Measurements from ENCODE around the gene STIM2.
"Not testable (repeated sequence)": the region's sequence is repeated elsewhere in the genome, so short reads cannot be mapped to it uniquely, and the experiment has no call there.

Gene STIM2

DNA sequence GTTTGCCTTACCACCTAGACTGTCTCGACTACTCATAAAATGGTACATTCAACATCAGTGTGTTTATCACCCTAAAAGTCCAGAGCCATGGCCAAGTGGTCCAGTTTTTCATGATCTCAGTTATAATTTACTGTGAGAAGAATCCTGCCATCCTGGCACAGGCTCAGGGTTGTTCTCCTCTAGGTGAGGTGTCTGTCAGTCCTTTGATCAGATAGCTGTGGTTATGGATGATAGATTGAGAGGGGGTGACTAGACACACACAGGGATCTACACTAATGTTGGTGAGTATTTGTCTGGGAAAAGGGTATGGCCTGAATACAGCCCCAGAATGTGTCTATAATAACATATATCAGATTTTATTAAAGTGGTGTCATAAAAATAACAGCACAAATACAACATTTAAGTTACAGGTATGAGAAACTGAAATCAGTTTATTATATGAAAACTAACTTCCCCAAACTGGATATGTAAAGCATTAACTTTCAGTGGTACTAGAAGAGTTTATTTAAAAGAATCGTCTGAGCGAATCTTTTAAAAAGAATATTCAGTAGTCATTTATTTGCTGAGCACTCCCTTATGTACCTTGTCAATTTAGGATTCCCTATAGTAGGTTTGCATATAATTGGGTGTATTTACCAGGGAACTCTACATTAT, 93.3 kb downstream of the STIM2 start:
- ATAC-seq = no peak
- DNase-seq = no peak

DNA sequence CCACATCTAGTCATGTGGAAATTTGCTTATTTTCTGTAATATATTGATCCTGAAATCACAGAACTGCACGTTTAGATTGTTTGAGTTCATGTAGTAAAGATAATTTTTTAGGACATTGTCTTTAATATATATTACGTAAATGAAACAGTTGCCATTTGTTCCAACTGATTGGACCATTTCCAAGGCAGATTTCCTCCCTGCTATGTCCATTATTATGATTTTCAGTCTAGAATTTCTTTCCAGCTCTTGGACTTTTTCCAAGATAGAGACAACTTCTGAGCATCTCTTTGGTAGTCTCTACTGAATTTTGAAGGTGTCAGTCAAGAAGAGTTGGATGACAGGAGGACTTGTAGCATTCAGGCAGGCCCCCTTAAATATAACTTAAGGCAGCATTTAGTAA, 94.6 kb downstream of the STIM2 start:
- no peak for ATAC-seq
- no peak for DNase-seq

DNA sequence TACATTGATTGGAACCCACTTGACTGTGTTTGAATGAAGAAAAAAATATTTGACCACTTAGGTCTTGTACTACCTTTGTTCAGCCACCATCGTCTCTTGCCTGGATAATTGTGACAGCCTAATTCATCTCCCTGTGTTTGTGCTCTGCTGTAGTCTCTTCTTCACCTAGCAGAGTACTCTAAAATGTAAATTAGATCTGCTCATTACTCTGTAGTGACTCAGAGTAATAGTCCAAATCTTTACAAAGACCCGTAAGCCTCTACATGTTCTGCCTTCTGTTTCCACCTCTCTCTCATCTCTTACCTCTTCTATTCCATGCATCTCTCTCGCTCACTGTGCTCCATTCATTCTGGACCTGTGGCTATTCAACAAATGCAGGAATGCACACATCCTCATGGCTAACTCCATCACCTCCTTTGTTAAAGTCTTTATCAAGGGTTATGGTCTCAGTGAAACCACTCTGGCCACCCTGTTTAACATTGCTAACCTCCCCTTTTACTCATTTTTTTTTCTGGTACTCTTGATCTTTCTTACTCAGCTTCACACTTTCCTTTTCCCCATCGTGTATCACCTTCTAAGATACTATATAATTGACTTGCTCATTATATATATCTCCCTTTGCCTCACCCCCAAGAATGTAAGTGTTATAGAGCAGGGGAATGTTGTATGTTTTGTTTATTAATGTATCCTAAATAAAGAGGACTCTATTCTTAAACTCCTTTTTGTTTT, 98.4 kb downstream of the STIM2 start:
- DNase-seq = no peak
- peak; percentile 91 for ATAC-seq

DNA sequence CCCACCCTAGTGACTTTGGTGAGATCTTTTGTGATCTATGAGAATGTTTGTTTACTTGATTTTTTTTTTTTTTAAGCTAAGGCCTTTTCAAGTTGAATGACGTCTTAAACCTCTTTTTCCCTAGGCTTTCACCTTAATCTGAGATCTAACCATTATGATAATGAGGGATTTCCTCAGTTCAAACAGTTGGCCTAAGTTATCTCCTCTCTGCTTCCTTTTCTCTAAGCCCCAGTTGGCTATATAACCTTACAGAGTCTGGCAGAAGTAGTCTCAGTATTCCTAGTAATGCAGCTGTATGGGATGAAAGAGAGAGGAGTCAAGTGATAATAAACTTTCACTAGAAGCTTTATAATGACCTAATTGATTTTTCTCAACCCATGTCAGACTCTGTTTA, 99.0 kb downstream of the STIM2 start:
- DNase-seq (no peak), ATAC-seq (peak; percentile 50)

DNA sequence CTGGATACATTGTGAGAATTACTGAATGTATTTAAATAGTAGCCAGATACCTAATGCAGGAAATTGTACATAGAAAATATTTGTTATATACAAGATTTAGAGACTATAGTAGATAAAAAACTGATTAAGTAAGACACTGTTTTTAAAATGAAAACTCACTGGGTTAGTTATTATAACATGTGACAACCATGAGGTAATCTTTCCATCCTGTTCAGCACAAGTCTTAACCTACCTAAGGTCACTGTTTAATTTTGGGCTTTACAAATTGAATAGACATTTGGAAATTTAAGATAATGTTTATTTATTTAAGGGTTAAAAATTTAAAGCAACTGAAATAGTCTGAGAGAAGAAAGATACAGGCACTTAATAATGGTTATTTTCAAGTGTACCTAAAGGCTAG, 102.1 kb downstream of the STIM2 start:
- ATAC-seq = no peak

DNA sequence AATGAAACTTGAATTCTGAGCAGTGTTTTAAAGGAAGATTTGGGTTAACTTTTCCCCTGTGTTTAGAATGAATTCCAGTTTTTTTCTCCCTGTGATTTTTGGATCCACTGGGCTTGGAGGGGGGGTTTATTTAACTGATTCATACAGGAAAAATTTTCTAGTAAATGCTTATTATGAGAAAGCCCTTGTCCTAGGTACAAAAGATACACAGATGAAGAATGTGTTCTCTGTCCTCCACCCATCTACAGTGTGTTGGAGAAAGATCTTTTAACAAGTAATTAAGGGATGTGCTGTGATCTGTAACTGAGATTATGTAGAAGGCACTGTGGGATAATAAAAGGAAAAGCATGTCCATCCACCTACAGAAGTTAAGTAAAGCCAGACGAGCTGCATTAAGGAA, 103.9 kb downstream of the STIM2 start:
- no peak for ATAC-seq
- no peak for DNase-seq

More for the DNA sequence above, 102.1 kb downstream of the STIM2 start:
- DNase-seq = no peak

DNA sequence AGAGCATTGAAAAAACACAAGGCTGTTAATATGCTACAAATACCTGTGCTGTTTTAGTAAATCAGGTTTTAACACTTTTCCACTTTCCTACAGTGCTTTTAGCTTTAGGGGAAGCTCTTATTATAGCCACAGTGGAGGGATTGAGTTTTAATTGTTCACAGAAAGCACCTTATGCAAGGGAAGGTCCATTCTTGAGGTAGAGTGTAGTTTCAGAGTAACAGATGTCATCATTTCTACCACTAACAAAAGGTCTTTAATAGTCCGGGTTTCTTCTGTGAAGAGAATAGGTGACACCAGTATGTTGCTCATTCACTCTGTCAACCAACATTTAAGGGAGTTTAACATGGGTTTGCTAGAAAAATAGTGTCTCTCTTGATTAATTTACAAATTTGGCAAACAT, 104.4 kb downstream of the STIM2 start:
- no peak for ATAC-seq
- no peak for DNase-seq

DNA sequence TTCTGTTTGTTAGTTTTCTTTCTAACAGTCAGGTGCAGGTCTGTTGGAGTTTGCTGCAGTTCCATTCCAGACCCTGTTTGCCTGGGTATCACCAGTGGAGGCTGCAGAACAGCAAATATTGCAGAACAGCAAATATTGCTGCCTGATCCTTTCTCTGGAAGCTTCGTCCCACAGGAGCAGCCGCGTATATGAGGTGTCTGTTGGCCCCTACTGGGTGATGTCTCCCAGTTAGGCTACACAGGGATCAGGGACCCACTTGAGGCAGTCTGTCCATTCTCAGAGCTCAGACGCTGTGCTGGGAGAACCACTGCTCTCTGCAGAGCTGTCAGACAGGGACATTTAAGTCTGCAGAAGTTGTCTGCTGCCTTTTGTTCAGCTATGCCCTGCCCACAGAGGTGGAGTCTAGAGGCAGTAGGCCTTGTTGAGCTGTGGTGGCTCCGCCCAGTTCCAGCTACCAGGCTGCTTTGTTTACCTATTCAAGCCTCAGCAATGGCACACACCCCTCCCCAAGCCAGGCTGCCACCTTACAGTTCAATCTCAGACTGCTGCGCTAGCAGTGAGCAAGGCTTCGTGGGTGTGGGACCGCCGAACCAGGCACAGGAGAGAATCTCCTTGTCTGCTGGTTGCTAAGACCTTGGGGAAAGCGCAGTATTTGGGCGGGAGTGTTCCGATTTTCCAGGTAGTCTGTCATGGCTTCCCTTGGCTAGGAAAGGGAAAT, 115.0 kb downstream of the STIM2 start:
- not testable (repeated sequence) for ATAC-seq, DNase-seq

DNA sequence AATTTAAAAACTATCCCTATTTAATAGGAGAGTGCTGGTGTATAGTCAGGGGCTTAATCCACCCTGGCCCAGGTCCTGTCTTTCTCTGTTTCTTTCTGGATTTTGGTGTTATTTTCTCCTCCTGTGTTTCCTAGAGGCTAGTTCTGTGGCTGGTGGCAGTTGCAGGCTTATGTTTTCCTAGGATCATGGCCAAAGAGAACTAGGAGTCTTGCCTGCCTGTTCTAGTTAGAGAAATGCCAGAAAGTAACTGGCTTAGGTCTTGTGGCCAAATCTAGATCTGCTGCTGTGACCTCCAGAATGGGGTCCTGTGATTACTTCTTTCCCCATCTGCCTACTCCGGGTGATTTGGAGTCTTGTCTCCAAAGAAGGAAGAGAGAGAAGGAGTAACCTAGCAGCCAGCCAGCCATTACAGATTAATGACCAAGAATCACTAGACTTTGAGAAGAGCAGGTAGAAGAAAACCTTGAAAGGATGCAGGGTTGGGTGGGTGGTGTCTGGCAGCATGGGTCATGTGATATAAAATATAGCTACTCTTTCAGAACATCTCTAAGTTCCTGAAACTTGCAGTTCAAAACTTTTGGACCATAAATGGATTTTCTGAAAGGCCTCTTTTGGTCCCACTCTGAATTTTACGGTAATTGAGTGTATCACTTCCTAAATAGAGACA, 117.9 kb downstream of the STIM2 start:
- DNase-seq = no peak
- no peak for ATAC-seq

DNA sequence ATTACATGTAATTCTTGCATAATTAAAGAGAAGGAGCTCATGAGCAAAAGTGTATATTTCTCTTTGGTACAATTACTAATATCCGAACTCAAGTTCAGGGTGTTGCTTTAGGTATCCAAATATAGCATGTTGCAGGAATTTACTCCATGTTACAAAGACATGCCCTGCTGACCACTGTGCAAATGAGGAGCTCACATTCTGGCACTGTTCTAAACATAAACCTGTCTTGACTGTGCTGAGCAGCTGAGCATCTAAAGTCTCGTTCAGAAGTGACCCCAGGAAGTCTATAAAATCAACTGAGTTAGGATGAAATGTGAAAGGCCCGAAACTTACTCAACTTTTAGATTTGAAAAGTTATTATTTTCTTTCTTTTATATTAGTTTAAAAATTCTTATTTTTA, 124.3 kb downstream of the STIM2 start:
- ATAC-seq = no peak
- no peak for DNase-seq

DNA sequence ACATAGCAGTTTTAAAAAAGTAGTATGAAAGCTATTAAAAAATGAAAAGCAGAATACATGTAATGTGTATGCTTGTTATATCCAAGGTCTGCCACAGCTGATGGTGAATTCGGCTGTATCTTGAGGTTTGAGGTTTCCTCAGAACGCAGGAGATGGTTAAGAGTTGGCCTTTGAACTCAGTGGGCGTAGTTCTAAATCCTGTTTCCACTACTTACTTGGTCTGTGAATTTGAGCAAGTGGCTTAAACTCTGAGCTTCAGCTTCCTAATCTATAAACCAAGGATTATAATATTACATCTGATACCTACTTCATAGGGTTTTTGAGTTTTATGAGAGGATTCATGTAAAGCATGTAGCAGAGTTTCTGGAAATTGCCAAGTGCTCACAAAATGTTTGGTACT, 125.2 kb downstream of the STIM2 start:
- peak; percentile 32 for DNase-seq
- ATAC-seq = peak; percentile 94

DNA sequence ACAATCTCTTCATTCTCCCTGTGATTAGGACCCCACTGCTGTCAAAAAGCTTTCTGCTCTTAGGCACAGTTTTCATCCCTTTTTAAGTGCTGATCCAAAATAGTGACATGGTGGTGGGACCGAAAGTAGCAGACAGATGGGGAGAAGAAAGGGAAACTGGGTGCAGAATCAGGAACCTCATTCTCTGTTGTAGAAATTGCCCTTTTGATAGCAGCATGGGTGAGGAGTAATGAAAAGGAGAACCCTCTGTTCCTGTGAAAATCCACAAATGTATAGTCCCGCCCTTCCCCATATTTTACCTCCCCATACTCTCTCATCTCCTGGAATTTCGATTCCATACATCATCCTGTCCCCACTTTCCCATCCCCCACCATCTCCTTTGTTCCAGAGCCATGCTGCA, 126.5 kb downstream of the STIM2 start:
- DNase-seq = no peak
- no peak for ATAC-seq

DNA sequence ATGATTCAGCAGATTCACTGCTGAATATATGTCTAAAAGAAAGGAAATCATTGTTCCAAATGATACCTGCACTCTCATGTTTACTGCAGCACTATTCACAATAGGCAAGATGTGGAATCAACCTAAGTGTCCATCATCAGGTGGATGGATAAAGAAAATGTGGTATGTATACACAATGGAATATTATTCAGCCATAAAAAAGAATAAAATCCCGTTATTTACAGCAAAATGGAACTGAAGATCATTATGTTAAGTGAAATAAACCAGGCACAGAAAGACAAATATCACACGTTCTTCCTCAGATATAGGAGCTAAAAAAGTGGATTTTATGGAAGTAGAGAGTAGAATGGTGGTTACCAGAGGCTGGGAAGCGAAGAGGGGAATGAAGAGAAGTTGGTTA, 130.4 kb downstream of the STIM2 start:
- ATAC-seq (no peak), DNase-seq (no peak)

DNA sequence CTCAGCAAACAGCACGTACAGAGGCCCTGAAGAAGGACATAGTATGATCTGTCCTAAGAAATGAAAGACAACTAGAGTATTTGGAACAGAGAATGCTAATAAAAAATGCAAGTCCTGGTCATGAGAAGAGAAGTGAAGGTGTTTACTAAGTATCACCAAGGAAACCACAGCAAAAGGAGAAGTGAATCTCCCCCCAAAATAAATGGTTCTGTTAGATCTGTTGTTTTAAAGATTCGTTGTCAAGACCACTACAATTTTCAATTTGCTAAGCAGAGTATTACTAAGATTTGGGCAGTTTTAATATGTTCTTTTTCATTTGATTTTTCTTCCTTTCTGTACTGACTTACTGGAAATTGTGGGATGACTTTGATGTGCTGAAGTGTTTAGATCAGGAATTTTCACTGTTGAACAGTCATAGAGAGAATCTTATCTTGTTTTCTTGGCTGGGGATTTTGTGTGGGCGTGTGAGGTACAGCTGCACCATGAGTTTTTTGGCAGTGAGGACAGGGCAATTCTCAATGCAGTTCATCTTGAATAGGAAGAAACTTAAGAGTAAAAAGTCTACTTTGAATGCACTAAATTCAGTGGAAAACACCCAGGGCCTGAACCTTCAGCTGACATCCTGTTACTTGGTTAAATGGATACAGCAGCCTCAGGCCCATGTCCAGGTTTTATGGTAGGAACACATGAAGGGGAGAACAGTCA, 132.2 kb downstream of the STIM2 start:
- DNase-seq = peak; percentile 44
- ATAC-seq = peak; percentile 56

DNA sequence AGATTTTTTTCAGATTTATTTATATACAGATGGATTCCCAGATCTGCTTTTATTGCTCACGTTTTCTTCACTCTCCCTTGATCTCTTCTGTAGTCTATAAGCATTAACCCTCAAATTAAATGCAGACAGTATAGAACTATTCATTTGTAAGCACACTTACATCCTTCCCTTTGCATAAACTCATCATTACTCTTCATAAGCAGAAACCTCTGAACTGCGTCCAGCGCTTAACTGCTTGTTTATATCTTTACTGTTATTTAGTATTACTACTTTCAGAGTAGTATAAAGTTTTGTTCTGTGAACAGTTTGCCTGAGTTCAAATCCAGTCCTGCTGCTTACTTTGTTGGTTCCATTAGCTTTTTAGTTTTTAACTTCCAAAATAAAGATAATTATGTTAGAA, 132.9 kb downstream of the STIM2 start:
- DNase-seq = no peak
- no peak for ATAC-seq

DNA sequence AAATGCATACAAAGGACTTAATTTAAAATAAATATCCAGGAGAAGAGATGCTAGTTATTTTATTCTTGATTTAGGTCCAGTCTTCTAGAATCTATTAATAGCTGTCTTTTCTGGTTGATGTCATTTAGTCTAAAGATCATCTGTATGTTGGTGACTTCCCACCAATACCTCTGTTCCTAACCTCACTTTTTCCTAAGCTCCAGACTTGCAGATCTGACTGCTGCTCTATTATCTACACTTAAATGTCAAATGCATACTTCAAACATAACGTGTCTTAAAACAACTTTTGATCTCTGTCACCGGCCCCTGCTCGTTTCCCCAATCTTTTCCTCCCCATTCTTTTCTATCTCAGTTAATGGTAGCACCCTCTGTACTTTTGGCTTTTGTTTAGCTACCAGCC, 133.3 kb downstream of the STIM2 start:
- no peak for DNase-seq
- ATAC-seq = peak; percentile 87

DNA sequence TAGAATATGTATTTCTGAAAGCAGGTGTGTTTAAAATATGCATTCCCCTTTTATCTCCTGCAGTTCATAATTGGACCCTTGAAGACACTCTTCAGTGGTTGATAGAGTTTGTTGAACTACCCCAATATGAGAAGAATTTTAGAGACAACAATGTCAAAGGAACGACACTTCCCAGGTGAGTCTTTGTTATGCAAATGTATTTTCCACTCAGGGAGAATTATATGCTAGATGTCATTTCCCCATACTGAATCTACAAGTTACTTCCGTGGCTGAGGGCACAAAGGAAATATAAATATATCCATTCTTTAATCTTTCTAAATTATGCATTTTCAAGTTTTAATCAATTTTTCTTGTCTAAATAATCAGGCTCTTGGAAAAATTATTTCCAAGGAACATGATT, 134.7 kb downstream of the STIM2 start:
- no peak for ATAC-seq
- no peak for DNase-seq

DNA sequence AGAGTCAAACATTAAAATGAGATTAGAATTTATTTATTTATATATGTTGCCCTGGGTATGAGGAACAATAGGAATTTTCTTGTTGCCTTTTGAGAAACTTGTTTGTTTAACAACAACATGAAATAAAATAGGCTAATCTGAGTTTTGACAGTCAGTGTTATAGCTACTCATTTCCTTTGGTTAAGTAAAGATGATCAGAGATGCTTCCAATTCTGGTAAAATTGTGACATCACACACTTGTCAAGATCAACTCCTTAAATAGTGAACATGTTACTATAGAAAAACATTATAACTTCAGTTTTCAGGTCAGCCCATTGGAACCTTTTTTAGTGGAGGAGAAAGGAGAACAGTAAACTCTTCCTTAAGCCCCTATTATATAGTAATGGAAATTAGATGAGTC, 136.1 kb downstream of the STIM2 start:
- DNase-seq (no peak), ATAC-seq (no peak)

DNA sequence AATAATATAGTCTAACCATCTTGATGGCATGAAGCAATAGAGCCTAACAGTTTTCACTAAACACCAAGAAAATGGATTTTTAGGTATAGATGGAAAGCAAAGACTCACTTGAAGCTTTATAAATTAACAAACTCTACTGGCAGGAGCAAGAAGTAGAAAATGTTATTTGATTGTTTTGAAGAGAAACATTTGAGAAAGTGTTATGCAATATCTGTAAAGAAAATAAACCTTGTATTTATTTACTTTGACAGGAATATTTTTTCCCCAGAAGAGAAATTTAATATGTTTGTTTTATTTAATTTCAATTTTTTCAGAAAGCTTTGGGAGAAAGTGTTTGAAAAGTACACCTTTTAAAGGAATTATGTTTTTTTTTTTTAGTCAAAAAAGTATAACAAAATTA, 139.0 kb downstream of the STIM2 start:
- ATAC-seq (no peak), DNase-seq (no peak)

DNA sequence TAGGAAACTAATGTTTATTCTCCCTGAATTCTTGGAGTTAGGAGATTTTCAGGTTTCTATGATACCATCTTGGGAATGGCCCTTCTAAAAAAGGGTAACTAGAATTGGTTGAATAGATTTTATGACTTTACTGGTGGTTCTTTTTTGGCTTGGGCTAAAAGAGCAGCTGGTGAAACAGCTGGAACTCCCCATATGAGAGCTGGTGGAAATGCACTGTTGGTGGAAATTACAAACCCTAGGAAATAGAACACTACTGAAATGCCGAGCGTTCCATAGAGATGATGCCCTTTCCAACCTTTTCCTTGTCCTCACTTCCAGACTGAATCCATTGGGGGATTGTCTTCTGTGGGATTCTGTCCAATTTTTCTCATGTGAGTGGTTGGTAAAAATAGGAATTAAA, 139.5 kb downstream of the STIM2 start:
- no peak for DNase-seq
- ATAC-seq = no peak

DNA sequence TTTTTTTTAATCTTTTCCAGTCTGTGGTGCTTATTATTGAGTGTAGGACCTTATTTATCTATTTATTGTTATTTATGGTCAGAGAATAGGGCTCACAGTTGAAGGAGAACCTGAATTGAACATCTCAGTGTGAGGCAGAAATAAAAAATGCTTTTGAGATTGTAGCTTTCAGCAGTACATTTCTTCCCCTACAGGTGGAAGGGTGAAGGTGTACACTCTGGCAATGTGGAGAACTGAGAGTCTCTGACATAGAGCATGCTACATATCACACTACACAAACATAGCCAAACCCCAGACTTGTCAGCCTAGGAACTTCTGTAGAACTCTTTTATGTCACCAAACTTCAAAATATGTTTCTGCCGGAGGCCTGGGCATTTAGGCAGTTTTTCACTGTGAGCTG, 140.2 kb downstream of the STIM2 start:
- ATAC-seq (peak; percentile 23), DNase-seq (no peak)

Measured in stimulated activated naive CD8-positive, alpha-beta T cell treated with anti-CD3 and anti-CD28 coated beads, Interleukin-15, Interleukin-2, amounts not matched to agents 100 U/mL and 50 U/mL, for 24 hours (primary cell).